GM18502 (cell line): ENCODE results near the gene KHSRP.

Experiments
- ATAC-seq: cut with Tn5 transposase; IDR thresholded peaks from one replicate; pipeline ENCODE4 v1.9.1; 2021; ENCODE audit warnings: mild to moderate bottlenecking; ENCODE audit not compliant: unreplicated experiment, poor library complexity

The KHSRP gene

GRCh38 chr19:6372594-6373095 is 52.0 kb downstream of the KHSRP start, which contains the start of gene ALKBH7:
ALKBH7 (plus strand) TSS chr19:6372794; CDS start chr19:6372821, 27 bp downstream.
- ATAC-seq: peak; percentile 70

GRCh38 chr19:6364353-6364752 is 60.3 kb downstream of the KHSRP start:
- no peak for ATAC-seq
